Measurements from ENCODE around the gene SMIM45.

The SMIM45 gene

GRCh38 chr22:42001706-42002105 is 49.8 kb downstream of the SMIM45 start:
- DNase-seq (ENCODE audit: low spot score), result no peak

DNA sequence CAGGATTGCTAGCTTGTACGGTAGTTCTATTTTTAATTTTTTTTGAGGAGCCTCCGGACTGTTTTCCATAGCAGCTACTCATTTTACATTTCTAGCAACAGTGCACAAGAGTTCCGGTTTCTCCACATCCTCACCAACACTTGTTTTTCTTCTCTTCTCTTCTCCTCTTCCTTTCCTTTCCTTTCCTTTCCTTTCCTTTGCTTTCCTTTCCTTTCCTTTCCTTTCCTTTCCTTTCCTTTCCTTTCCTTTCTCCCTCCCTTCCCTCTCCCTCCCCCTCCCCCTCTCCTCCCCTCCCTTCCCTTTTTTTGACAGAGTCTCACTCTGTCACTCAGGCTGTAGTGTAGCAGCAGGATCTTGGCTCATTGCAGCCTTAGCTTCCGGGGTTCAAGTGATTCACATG is 56.0 kb downstream of the SMIM45 start:
- no peak for DNase-seq (ENCODE audit: low spot score)

Data from iPS-NIHi11 (cell line).